GM19328 (cell line): ENCODE data around the gene LHX5.
"Not testable (repeated sequence)": the region's sequence is repeated elsewhere in the genome, so short reads cannot be mapped to it uniquely, and the experiment has no call there.

ENCODE experiments used
- ATAC-seq: cut with Tn5 transposase; IDR thresholded peaks from one replicate; pipeline ENCODE4 v1.9.1; 2021; ENCODE audit warnings: mild to moderate bottlenecking, moderate library complexity; ENCODE audit not compliant: unreplicated experiment

LHX5 gene

DNA sequence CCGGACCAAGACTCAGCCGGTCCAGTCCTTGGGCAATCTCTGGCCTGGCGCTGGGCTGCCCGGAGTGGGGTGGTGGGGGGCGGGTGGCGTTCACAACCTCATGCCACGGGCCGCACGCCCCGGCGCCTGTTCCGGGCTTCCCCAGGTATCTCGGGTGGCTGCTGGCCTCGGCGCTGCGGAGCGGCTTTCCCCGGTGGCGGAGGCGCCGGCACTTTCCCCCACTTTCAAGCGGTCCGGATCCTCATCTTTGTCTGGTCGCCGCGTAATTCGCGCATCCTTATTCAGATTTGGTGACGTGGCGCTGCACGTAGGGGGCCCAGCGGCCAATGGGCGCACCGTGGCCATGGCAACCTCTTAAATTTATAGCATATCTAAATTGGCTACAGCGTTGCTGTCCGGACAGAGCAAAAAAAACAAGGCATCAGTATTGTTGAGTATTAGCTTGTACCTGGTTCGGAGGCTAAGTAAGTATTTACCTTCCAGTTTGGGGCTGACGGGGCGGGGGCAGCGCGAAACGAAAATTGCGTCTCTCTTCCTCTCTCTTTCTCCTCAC lies at the start of gene LHX5:
LHX5 (minus strand) TSS at position 253 of the 553 bp plus-strand sequence. CDS start 373 bp downstream, outside the sequence.
- no peak for ATAC-seq

DNA sequence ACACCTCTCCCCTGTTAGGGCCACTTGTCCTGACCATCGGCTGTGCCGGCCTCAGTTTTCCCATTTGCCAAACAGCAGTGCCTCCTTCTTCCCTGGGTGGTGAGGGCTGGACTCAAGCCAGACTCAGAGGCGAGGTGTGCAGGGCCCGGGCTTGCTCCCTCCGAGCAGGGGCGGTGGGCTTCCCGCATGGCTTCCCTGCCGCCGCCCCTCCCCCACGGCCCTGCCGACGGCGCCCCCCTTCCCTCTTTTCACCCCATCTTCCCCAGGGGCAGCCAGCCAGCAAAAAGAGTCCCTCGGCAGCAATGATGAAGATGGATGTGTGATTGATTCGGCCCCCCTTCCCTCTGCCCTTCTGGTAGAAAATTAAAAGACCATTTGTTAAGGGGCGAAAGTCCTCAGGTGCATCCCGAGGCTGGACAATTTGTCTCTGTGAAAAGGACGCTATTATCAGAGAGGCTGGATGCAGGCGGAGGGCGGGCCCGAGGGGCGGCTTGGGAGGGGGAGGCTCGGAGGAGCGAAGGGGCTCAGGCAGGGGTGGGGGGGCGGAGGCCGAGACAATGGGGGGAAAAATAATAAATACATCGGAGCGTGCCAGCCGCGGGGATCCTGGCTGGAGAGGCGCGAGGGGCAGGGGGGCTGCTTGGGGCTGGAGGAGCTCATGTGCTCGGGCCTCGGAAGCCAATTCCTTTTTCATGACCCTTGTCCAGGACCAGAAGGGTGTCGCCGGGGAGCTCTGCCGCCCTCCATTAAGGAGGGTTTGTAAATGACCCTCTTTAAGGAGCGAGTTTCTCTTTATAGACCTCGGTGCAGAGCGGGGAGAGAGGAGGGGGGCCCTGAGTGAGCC lies 48.0 kb upstream of the LHX5 start:
- no peak for ATAC-seq

DNA sequence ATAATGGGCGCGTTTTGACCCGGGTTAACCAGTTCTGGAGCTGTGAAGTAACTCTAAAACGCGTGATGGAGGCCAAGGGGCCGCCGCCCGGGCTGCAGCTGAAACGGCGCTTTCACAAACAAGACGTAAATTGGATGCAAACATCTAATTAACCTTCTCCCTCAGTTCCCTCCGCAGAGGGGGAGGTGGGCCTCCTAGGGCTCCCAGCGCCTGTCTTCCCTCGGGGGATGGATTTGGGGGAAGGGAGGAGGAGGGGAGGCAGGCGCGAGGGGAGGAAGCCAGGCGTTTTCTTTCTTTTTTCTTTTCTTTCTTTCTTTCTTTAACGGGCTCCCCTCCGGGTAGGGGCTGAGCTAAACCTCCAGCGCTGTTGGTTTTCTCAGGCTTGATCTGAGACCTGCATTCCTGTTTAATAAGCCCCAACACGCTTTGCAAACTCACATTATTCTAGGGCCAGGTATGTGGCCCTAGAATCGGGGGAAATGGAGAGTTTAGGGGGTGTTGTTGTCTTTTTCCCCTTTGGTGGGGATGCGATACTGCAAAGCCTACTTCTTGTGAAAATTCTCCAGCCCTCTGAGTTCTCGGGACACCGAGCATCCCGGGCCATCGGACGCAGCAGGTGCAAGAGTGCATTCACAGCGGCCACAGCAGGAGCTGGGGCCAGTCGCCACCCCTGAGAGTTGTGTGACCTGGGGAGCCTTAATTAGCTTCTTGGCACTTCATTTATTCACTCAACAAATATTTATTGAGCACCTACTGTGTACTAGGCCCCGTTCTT lies 43.6 kb upstream of the LHX5 start:
- no peak for ATAC-seq

DNA sequence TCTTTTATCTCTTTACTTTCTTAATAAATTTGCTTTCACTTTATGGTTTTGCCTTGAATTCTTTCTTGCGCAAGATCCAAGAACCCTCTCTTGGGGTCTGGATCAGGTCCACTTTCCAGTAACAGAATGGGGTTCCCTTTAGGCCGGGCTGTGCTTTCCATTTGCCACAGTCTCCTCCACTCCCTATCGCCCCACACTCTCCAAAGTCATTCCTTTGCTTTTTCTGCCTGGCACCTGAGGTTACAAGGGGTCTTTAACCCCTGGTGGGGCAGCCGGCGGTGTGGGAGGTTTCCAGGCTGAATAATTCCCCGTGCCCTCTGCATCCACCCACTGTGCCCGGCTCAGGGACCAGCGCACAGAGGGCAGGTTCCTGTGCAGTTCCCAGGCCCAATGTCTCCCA lies 42.9 kb upstream of the LHX5 start:
- no peak for ATAC-seq

DNA sequence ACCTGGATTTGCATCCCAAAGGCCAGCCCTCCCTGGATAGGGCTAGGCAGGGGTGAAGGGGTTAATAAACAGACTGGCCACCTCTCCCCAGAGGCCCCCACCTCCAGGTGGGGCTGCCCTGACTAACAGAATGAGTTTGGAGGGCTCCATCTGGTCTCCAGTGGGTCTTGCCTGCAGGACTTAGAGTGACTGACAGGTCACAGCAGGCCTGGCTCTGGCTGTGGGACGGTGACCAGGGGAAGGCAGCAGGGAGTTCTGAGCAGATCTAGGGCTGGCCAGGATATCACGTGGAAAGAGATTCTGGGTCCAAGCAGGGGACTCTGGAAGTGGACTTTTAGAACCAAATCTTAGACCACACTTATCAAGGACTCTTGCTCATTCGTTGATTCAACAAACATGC lies 40.9 kb upstream of the LHX5 start:
- ATAC-seq = no peak

DNA sequence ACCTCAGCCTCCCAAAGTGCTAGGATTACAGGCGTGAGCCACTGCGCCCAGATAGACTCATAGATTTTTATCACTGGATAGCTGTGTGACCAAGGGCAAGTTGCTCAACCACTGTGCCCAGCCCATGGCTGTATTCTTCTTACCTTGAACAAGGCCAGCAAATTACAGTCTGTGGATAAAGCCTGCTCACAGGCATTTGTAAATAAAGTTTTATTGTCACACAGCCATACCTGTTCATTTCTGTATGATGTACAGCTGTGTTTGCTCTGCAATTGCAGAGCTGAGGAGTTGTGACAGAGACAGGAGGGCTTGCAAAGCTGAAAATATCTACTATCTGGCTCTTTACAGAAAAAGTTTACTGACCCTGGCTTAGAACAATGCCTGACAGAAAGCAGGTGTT lies 35.2 kb upstream of the LHX5 start:
- ATAC-seq = no peak

DNA sequence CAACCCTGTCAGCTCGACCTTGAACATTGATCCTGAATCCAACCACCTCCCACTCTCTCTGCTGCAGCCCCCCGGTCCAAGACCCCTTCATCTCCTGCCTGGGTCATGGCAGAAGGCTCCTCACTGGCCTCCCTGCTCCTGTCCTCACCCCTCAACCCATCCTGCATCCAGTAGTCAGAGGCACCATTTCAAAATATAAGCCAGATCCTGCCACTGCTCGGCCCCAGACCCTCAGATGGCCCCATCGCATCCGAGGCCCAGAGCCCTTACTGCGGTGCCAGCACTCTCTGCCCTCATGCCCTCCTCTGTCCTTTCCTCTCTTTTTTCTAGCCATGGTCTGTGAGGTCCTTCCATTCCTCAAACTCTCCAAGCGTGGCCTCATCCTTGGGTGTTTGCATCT lies 34.3 kb upstream of the LHX5 start:
- no peak for ATAC-seq

DNA sequence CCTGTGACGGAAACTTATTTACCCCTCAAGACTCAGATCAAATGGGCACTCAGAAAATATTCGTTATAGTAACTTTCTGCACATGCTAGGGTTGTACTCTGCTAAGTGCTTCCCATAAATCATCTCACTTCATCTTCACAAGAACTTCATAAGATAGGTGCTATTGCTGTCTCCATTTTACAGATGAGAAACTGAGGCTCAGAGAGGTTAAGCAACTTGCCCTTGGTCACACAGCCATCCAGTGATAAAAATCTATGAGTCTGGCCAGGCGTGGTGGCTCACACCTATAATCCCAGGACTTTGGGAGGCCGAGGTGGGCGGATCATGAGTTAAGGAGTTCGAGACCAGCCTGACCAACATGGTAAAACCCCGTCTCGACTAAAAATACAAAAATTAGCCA lies 33.2 kb upstream of the LHX5 start:
- ATAC-seq = no peak

DNA sequence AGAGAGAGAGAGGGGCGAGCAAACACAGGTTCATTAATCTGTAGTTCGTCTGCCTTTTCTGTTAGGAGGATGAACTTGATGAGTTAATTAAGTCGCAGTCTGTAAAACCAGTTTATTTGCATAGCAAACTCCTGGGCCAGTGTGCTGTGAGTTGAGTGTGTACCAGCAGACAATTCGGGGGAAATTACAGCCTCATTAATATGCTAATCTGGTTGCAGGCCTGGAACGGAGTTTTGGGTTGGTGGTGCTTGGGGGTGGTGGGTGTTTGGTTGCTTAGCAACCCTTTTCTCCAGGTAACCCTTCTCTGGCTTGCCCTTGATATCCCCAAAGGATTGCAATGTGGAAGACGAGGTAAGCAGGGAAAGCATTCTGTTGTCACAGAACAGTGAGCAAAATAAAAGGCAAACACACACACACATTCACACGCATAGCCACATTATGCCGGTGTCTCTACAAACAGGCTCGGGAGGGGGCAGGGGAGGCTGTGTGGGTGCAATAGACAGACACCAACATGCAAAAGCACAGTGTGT lies 29.2 kb upstream of the LHX5 start:
- no peak for ATAC-seq

DNA sequence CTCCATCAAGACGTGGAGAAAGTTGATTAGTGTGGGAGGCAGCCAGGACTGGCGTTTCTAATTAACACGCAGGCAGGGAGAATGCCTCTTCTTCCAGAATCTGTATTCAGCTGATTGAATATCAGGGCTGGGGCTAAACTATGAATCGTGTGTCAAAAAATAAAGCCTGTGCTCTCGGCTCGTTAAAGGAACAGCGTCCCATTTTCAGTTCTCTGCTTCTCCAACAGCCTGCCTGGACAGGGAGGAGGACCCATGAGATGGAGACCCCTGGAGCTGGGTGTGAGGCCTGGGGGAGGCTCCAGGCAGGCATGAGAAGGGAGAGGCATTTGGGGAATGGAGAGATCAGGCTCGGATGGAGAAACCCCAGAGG lies 28.6 kb upstream of the LHX5 start:
- no peak for ATAC-seq

DNA sequence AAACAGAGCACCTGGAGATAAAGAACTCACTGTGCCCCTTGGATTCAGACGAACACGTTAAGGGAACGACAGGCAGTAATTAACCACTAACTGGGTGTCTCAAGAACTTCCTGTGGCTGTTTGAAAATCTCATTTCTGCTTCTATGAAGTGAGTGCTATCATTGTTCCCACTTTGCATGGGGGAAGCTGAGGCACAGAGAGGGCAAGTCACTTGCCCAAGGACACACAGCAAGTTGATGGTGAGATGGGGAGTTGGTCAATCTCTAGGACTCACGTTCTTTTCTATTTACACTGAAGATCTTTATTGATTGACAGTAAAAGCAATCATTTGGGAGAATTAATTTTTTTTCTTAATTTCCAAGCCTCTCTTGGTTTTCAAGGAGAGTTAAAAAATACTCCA lies 26.8 kb upstream of the LHX5 start:
- ATAC-seq = no peak

DNA sequence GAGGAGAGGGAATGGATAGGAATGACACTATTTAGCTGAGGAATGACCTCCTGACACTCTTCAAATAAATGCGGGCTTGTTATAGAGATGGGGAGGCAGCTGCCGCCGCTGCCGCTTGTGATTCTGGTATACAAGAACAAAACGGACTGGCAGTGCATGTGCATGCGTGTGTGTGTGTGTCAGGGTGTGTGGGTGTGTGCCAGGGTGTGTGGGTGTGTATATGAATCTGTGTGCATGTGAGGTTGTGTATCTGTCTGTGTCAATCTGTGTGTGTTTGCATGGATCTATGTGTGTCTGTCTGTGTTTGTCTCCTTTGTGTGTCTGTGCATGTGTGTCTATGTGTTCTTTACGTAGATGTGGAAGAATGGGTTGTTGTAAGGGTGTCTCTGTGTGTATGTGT lies 26.0 kb upstream of the LHX5 start:
- no peak for ATAC-seq

DNA sequence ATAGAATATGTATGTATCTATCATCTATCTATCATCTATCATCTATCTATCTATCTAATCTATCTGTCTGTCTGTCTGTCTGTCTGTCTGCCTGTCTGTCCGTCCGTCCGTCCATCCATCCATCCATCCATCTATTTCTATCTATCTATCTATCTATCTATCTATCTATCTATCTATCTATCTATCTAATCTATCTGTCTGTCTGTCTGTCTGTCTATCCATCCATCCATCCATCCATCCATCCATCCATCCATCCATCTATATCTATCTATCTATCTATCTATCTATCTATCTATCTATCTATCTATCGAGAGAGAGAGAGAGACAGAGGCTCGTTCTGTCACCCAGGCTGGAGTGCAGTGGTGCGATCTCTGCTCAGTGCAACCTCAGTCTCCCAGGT lies 24.3 kb upstream of the LHX5 start:
- not testable (repeated sequence) for ATAC-seq

DNA sequence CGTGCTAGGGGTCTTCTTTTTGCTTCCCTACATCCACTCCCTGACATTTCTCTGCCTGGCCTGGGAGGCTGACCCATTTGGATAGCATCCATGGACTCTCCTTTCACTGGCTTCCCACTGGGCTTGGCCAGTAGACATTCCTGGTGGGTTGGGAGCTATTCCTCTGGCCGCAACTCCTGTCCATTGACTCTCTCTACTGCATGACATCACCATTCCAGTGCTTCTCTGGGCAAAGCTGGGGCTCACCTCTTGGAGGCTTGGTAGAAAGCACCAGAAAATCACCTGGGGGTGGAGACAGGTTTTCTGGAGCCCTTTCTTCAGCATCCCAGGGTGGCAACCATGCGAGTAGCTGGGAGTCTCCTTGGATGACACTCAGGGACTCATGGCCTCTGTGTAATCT lies 16.7 kb upstream of the LHX5 start:
- ATAC-seq = no peak

DNA sequence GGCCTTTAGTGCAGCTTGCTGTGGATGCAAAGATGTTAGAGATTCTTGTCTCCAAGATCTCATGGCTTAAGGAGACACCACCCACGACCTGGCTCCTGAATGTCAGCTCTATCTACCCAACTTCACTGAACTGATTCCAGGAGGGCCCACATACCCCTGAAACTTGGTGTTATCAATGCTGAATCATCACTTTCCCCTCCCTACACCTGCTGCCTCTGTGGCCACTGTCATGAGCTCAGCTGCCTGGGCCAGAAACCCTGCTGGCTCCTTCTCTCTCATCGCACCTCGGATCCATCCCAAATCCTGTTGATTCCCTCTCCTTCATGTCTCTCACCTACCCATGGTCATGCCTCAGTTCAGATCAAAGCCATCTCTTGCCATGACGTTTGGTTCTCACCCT lies 15.1 kb upstream of the LHX5 start:
- no peak for ATAC-seq

DNA sequence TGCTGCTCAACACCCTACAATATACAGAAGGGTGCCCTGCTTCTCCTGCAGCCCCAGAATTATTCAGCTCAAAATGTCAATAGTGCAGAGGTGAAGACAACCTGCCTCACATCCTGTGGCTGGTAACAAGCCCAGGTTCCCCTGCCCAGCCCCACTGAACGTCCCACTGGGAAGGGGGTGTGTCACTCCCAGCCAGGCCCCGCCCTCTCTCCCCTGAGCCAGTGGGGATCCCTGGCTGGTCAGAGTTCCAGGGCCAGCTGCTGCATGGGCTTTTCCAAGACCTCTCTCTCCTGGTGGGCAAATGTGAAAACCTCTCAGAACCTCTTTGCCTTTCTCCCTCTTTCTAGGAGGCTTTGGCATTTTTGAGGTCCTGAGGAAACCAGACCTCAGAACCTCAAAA lies 13.7 kb upstream of the LHX5 start:
- ATAC-seq = no peak

DNA sequence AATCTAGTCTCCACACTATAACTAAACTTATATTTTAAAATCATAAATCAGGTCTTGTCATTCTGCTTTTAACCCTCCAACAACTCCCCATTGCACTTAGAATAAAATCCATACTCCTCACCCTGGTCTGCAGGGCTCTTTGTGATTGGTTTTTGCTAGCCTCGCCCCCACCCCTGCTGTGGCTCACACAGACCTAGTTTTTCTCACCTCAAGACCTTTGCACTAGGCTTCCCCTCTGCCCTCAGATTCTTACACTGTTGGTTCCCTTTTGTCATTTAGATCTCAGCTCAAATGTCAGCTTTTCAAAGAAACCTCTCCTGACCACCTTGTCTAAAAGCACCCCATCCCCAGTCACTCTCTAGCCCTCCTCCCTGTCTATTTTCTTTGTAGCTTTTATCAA lies 10.7 kb upstream of the LHX5 start:
- ATAC-seq = no peak

DNA sequence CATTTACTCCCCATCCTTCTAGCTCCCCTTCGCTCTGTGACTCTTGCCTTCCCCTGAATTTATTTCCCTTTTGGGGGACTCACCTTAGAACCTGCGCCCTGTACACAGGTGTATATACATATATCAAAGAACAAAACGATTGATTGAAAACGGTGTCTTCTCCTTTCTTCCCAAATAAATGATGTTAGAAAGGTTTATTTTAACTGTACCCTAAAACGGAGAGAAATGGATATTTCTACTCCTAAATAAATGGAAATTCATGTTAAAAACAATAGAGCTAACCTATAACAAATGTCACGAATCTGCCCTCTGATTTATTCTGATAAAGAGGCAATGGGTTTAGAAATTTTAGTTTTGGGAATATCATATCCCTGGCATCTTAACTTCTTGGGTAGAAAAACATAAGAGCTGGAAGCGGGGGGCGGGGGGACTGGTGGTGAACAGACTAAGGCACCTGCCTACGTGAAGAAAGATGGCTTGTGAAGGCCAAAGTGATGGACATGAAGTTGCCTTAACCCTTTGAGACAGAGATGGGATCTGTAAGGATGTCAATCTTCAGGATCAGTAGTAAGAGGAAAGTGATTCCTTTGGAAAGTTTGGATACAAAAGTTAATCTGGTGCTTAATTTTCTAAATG lies 8.8 kb upstream of the LHX5 start:
- no peak for ATAC-seq

DNA sequence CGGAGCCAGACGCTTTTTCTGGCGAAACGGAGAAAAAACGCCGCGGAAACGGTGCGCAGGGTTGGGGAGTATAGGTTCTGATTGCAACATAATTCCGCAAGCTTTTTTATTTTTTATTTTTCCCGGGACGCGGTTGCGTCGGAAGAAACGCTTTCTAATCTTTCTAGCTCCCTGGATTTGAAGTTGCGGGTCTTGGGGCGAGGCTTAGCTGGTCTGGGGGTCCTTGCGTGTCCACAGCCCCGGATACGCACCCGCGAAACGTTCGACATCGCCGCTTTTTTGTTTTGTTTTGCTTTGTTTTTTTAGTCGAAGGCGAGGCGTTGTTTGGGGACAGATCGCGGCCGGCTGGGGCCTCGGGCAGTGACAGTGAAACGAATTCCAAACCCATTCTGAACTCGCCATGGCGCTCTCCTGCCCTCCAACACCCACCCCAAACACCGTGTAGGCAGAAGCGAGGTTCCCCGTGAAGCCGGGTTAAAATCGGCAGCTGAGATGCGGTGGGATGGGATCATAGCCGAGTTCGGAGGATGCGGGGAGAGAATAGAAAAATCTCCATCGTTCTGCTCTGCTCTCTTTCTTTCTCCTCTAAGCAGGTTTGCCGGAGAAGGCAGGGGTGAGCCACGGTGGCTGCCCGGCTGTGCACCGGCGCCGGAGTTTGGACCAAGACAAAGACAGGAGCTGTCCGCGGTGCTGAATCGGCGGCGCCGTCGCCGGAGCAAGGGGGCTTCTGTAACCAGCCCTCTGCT lies 8.1 kb upstream of the LHX5 start:
- no peak for ATAC-seq

DNA sequence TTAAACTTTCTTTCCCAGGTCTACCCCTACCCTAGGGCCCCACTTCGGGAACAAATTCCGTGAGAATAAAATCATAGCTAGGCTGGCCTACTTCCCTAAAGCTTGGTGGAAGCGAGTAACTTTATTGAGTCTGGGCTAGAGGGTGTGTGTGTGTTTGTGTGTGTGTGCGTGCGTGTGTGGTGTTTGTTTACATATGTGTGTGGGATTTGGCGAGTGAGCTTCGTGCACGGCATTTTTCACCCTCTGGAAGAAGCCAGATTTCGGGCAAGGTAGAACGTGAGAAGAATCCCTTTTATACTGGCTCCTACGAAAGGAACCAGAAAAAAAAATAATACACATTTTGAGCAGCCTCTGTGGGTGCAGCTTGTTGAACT lies 7.5 kb upstream of the LHX5 start:
- no peak for ATAC-seq
